Spleen (tissue), 7 donors: ENCODE results near the gene SNCB.

Source experiments
- POLR2A ChIP-seq, 3 donors: fragments of 450-650 bp; IDR thresholded peaks; one replicate each; pipeline ENCODE4 v1.5.1; 2017; ENCODE audit warnings: antibody characterized with exemption in 3 of 3, mild to moderate bottlenecking in 1 of 3
- TF ChIP-seq, protein P1 (sequence below), 11 experiments: fragments of 200-600 bp in 7 of 11; fragments of 450-650 bp in 4 of 11; sonication (generic) in 4 of 11; IDR thresholded peaks in 8 of 11; conservative IDR thresholded peaks in 3 of 11; 1 replicate in 7 of 11; 2 replicates in 4 of 11; pipeline versions ENCODE4 v1.4.0 to v1.8.0; 2016 to 2021; ENCODE audit warnings: antibody characterized with exemption in 11 of 11, inconsistent platforms in 4 of 11, mild to moderate bottlenecking in 1 of 11
- donor health status: DM: no; HTN: no; CAD: no; lungs with moderate emphysema.
- donor health status: DM: no; HTN: no; CAD: no.
- donor health status: DM: no; HTN: no; CAD: no.

GRCh38 chr5:176587398-176587797, 42.9 kb downstream of the SNCB start:
- TF ChIP-seq POLR2A (IDR thresholded peaks at IDR 0.05), result no peak
- TF ChIP-seq, protein P1, sequence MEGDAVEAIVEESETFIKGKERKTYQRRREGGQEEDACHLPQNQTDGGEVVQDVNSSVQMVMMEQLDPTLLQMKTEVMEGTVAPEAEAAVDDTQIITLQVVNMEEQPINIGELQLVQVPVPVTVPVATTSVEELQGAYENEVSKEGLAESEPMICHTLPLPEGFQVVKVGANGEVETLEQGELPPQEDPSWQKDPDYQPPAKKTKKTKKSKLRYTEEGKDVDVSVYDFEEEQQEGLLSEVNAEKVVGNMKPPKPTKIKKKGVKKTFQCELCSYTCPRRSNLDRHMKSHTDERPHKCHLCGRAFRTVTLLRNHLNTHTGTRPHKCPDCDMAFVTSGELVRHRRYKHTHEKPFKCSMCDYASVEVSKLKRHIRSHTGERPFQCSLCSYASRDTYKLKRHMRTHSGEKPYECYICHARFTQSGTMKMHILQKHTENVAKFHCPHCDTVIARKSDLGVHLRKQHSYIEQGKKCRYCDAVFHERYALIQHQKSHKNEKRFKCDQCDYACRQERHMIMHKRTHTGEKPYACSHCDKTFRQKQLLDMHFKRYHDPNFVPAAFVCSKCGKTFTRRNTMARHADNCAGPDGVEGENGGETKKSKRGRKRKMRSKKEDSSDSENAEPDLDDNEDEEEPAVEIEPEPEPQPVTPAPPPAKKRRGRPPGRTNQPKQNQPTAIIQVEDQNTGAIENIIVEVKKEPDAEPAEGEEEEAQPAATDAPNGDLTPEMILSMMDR (IDR thresholded peaks at IDR 0.05 in 8 of 11, conservative IDR thresholded peaks at IDR 0.05 in 3 of 11), result no peak
